Measurements from ENCODE around the gene OR6S1. TPM values are rescaled to one million over a fixed set of nuclear protein-coding genes. Genes with fewer than 3 reads are reported as not detected.
A peak's percentile ranks its signal among the peaks of the same experiment; 100 is the strongest.
"Not testable (repeated sequence)": the region's sequence is repeated elsewhere in the genome, so short reads cannot be mapped to it uniquely, and the experiment has no call there.

Gene OR6S1
- total RNA-seq, 1 experiment from 2014 or later: not detected

GRCh38 chr14:20620798-20621478 lies 20.6 kb downstream of the OR6S1 start:
- no peak overlapping the region for H3K4me3 Mint-ChIP-seq (ENCODE audit: unreplicated experiment)
- peaks cover 19% of the 10 kb centered on the region for H3K4me1 Mint-ChIP-seq (ENCODE audit: low read depth, unreplicated experiment)
- TF ChIP-seq CTCF (IDR thresholded peaks at IDR 0.05; ENCODE audit: insufficient read depth in 1 of 2, low read depth in 1 of 2, low read length in 1 of 2, severe bottlenecking in 1 of 2, unreplicated experiment in 1 of 2): no peak
- Histone ChIP-seq H3K36me3 (ENCODE audit: control insufficient read depth, insufficient read depth, low read length) (no peaks in the 10 kb centered on the region), H3K4me1 (peaks cover 17% of the 10 kb centered on the region), H3K9me3 (0 out of 2 replicates have a peak, but pooled peaks cover 3% of the 10 kb centered on the region), H3K4me3 (ENCODE audit: low read depth, low read length) (no peak overlapping the region), H3K27me3 (replicated peaks; ENCODE audit: control insufficient read depth, insufficient read depth, low read length) (no peaks in the 10 kb centered on the region)
- H3K36me3 Mint-ChIP-seq (ENCODE audit: insufficient read depth, unreplicated experiment): peaks cover 14% of the 10 kb centered on the region
- CTCF ChIA-PET: interaction anchor here (0.7 to 1.6 kb wide), 3 partner anchors 8 to 73 kb away, joined by 3 to 4 read pairs (median 3); no protein-coding TSS in a partner anchor
- H3K9me3 Mint-ChIP-seq (ENCODE audit: unreplicated experiment): peaks cover 10% of the 10 kb centered on the region
- peak; percentile 51 to 56 for DNase-seq
- POLR2A ChIA-PET: no interaction called here
- no peak overlapping the region for H3K27ac Mint-ChIP-seq (ENCODE audit: unreplicated experiment)
- no peaks in the 10 kb centered on the region for H3K27me3 Mint-ChIP-seq (ENCODE audit: insufficient read depth, unreplicated experiment)
- intact Hi-C loops (cut with micrococcal nuclease; ENCODE audit: unreplicated experiment): loop anchor here (1.0 kb wide), 1 partner anchor 8 kb away; no protein-coding TSS in a partner anchor
- no TSS peak for BruUV-seq (replicated peaks)

GRCh38 chr14:20619688-20620087 lies 21.8 kb downstream of the OR6S1 start:
- H3K36me3 Mint-ChIP-seq (ENCODE audit: insufficient read depth, unreplicated experiment); H3K9me3 ChIP-seq; H3K4me3 Mint-ChIP-seq (ENCODE audit: unreplicated experiment); H3K4me3 ChIP-seq (ENCODE audit: low read depth, low read length); H3K36me3 ChIP-seq (ENCODE audit: control insufficient read depth, insufficient read depth, low read length); H3K27ac Mint-ChIP-seq (ENCODE audit: unreplicated experiment); BruUV-seq (replicated peaks); H3K9me3 Mint-ChIP-seq (ENCODE audit: unreplicated experiment); intact Hi-C loops (cut with micrococcal nuclease; ENCODE audit: unreplicated experiment); H3K27me3 ChIP-seq (replicated peaks; ENCODE audit: control insufficient read depth, insufficient read depth, low read length); POLR2A ChIA-PET; DNase-seq; H3K27me3 Mint-ChIP-seq (ENCODE audit: insufficient read depth, unreplicated experiment): not testable (repeated sequence)
- CTCF ChIA-PET: interaction anchor here (0.6 kb wide), 1 partner anchor 12 kb away, joined by 3 read pairs; no protein-coding TSS in a partner anchor
- H3K4me1 ChIP-seq: peaks cover 21% of the 10 kb centered on the region
- peaks cover 31% of the 10 kb centered on the region for H3K4me1 Mint-ChIP-seq (ENCODE audit: low read depth, unreplicated experiment)

- Mint-ChIP-seq H3K4me1 (ENCODE audit: low read depth, unreplicated experiment) (peaks cover 28% of the 10 kb centered on the region), H3K27me3 (ENCODE audit: insufficient read depth, unreplicated experiment) (no peaks in the 10 kb centered on the region), H3K36me3 (ENCODE audit: insufficient read depth, unreplicated experiment) (no peaks in the 10 kb centered on the region), H3K4me3 (ENCODE audit: unreplicated experiment) (no peak overlapping the region), H3K27ac (ENCODE audit: unreplicated experiment) (no peak overlapping the region), H3K9me3 (ENCODE audit: unreplicated experiment) (no peaks in the 10 kb centered on the region)
- peaks cover 21% of the 10 kb centered on the region for H3K4me1 ChIP-seq
- TF ChIP-seq CTCF (IDR thresholded peaks at IDR 0.05; ENCODE audit: insufficient read depth in 1 of 2, low read depth in 1 of 2, low read length in 1 of 2, severe bottlenecking in 1 of 2, unreplicated experiment in 1 of 2): no peak
- ChIA-PET CTCF (interaction anchor here (0.8 kb wide), 1 partner anchor 9 kb away, joined by 3 read pairs; no protein-coding TSS in a partner anchor), POLR2A (no interaction called here)
- no peaks in the 10 kb centered on the region for H3K9me3 ChIP-seq
- DNase-seq: no peak
- H3K36me3 ChIP-seq (ENCODE audit: control insufficient read depth, insufficient read depth, low read length): no peaks in the 10 kb centered on the region
- H3K27me3 ChIP-seq (replicated peaks; ENCODE audit: control insufficient read depth, insufficient read depth, low read length): no peaks in the 10 kb centered on the region
- no peak overlapping the region for H3K4me3 ChIP-seq (ENCODE audit: low read depth, low read length)
- BruUV-seq (replicated peaks): no TSS peak
- intact Hi-C loops (cut with micrococcal nuclease; ENCODE audit: unreplicated experiment): no loop called here
Measured at GRCh38 chr14:20618271-20618749, 23.2 kb downstream of the OR6S1 start.
